Stimulated activated effector memory CD8-positive, alpha-beta T cell treated with anti-CD3 and anti-CD28 coated beads, Interleukin-12 subunit alpha, Interleukin-12 subunit beta, amount 100 ng/mL, for 72 hours (primary cell): ENCODE results near the gene AMT.

Experiments
- ATAC-seq: fragments of 150-1000 bp; cut with Tn5 transposase; 2 replicates; pipeline ENCODE4 v1.10.0; 2021
- DNase-seq, 2 donors: peaks; one replicate each; pipeline ENCODE4 v3.0.0; 2021 to 2022; ENCODE audit warnings: low spot score in 2 of 2
- H3K27ac Mint-ChIP-seq: one replicate; pipeline ENCODE4 v1.8.0; 2022; ENCODE audit warnings: mild to moderate bottlenecking, mixed read lengths
- H3K36me3 Mint-ChIP-seq: one replicate; pipeline ENCODE4 v1.8.0; 2022; ENCODE audit warnings: mild to moderate bottlenecking, mixed read lengths
- H3K4me1 Mint-ChIP-seq: one replicate; pipeline ENCODE4 v1.8.0; 2022; ENCODE audit warnings: mixed read lengths
- H3K4me3 Mint-ChIP-seq: one replicate; pipeline ENCODE4 v1.8.0; 2022; ENCODE audit warnings: mild to moderate bottlenecking, mixed read lengths
- H3K9me3 Mint-ChIP-seq: one replicate; pipeline ENCODE4 v1.8.0; 2022; ENCODE audit warnings: mixed read lengths

The AMT gene

GRCh38 chr3:49422379-49423248 lies at the start of gene AMT:
Gene AMT, minus strand, starts transcription at chr3:49422473. Its CDS starts 23 bp downstream, at chr3:49422450.
- ATAC-seq (no peak), DNase-seq (no peak)
- Mint-ChIP-seq H3K4me3 (no peak within 1 kb of the TSS), H3K27ac (peak within 1 kb of the TSS; percentile 38), H3K36me3 (peaks cover 26% of the 10 kb centered on the region), H3K4me1 (peaks cover 43% of the 10 kb centered on the region), H3K9me3 (no peaks in the 10 kb centered on the region)

GRCh38 chr3:49470714-49471420 lies 48.6 kb upstream of the AMT start:
- Mint-ChIP-seq H3K4me3 (peak overlapping the region; percentile 83), H3K4me1 (peaks cover 27% of the 10 kb centered on the region), H3K36me3 (peaks cover 5% of the 10 kb centered on the region), H3K9me3 (no peaks in the 10 kb centered on the region), H3K27ac (peak overlapping the region; percentile 86)
- peak; percentile 55 for ATAC-seq
- DNase-seq, result no peak

GRCh38 chr3:49469936-49470713 lies 47.9 kb upstream of the AMT start, which contains the start of gene DAG1:
Gene DAG1, plus strand, starts transcription at chr3:49470267. Its CDS starts 40,268 bp downstream, at chr3:49510535.
- no peaks in the 10 kb centered on the region for H3K9me3 Mint-ChIP-seq
- peaks cover 24% of the 10 kb centered on the region for H3K4me1 Mint-ChIP-seq
- DNase-seq (peak; percentile 85 to 98), ATAC-seq (peak; percentile 95)
- H3K36me3 Mint-ChIP-seq, result peaks cover 5% of the 10 kb centered on the region
- peak within 1 kb of the TSS; percentile 86 for H3K27ac Mint-ChIP-seq
- peak within 1 kb of the TSS; percentile 83 for H3K4me3 Mint-ChIP-seq

- H3K27ac Mint-ChIP-seq, result peak overlapping the region; percentile 86
- ATAC-seq (no peak), DNase-seq (no peak)
- peaks cover 24% of the 10 kb centered on the region for H3K4me1 Mint-ChIP-seq
- H3K9me3 Mint-ChIP-seq, result no peaks in the 10 kb centered on the region
- H3K4me3 Mint-ChIP-seq, result peak overlapping the region; percentile 83
- peaks cover 5% of the 10 kb centered on the region for H3K36me3 Mint-ChIP-seq
Observed at GRCh38 chr3:49469037-49469935, 47.0 kb upstream of the AMT start.

GRCh38 chr3:49466085-49466484 lies 43.8 kb upstream of the AMT start:
- DNase-seq (no peak), ATAC-seq (no peak)
- no peak overlapping the region for H3K4me3 Mint-ChIP-seq
- H3K36me3 Mint-ChIP-seq, result peaks cover 5% of the 10 kb centered on the region
- H3K9me3 Mint-ChIP-seq, result no peaks in the 10 kb centered on the region
- no peak overlapping the region for H3K27ac Mint-ChIP-seq
- H3K4me1 Mint-ChIP-seq, result peaks cover 12% of the 10 kb centered on the region

GRCh38 chr3:49465270-49466034 lies 43.2 kb upstream of the AMT start:
- ATAC-seq (no peak), DNase-seq (no peak)
- peaks cover 5% of the 10 kb centered on the region for H3K36me3 Mint-ChIP-seq
- no peak overlapping the region for H3K4me3 Mint-ChIP-seq
- H3K27ac Mint-ChIP-seq, result no peak overlapping the region
- H3K9me3 Mint-ChIP-seq, result no peaks in the 10 kb centered on the region
- peaks cover 9% of the 10 kb centered on the region for H3K4me1 Mint-ChIP-seq

GRCh38 chr3:49462222-49462621 lies 39.9 kb upstream of the AMT start:
- H3K36me3 Mint-ChIP-seq, result no peaks in the 10 kb centered on the region
- peak overlapping the region; percentile 78 for H3K27ac Mint-ChIP-seq

GRCh38 chr3:49461443-49462171 lies 39.3 kb upstream of the AMT start:
- Mint-ChIP-seq H3K4me3 (no peak overlapping the region), H3K36me3 (no peaks in the 10 kb centered on the region), H3K9me3 (no peaks in the 10 kb centered on the region), H3K27ac (peak overlapping the region; percentile 78), H3K4me1 (no peaks in the 10 kb centered on the region)
- no peak for DNase-seq
- ATAC-seq, result no peak

More at GRCh38 chr3:49462222-49462621, 39.9 kb upstream of the AMT start:
- Mint-ChIP-seq H3K4me1 (no peaks in the 10 kb centered on the region), H3K9me3 (no peaks in the 10 kb centered on the region), H3K4me3 (no peak overlapping the region)
- peak; percentile 69 for ATAC-seq
- no peak for DNase-seq

- DNase-seq (no peak), ATAC-seq (no peak)
- Mint-ChIP-seq H3K36me3 (no peaks in the 10 kb centered on the region), H3K9me3 (no peaks in the 10 kb centered on the region), H3K27ac (peak overlapping the region; percentile 78), H3K4me3 (no peak overlapping the region), H3K4me1 (no peaks in the 10 kb centered on the region)
Observed at GRCh38 chr3:49460956-49461355, 38.7 kb upstream of the AMT start.

- Mint-ChIP-seq H3K9me3 (no peaks in the 10 kb centered on the region), H3K4me3 (no peak overlapping the region), H3K4me1 (no peaks in the 10 kb centered on the region), H3K36me3 (no peaks in the 10 kb centered on the region), H3K27ac (peak overlapping the region; percentile 78)
- no peak for DNase-seq
- no peak for ATAC-seq
Observed at GRCh38 chr3:49460188-49460890, 38.1 kb upstream of the AMT start.

GRCh38 chr3:49456466-49456865 lies 34.2 kb upstream of the AMT start:
- Mint-ChIP-seq H3K4me3 (no peak overlapping the region), H3K9me3 (no peaks in the 10 kb centered on the region)

GRCh38 chr3:49454898-49455681 lies 32.8 kb upstream of the AMT start:
- Mint-ChIP-seq H3K4me1 (no peaks in the 10 kb centered on the region), H3K36me3 (no peaks in the 10 kb centered on the region), H3K9me3 (no peaks in the 10 kb centered on the region), H3K4me3 (no peak overlapping the region), H3K27ac (peak overlapping the region; percentile 63)
- ATAC-seq, result no peak
- DNase-seq, result no peak

More at GRCh38 chr3:49456466-49456865, 34.2 kb upstream of the AMT start:
- Mint-ChIP-seq H3K27ac (no peak overlapping the region), H3K4me1 (no peaks in the 10 kb centered on the region), H3K36me3 (no peaks in the 10 kb centered on the region)
- DNase-seq, result no peak
- no peak for ATAC-seq
